Parathyroid adenoma (tissue), 2 donors: ENCODE results near the gene TOMM70.
"Not testable (repeated sequence)": the region's sequence is repeated elsewhere in the genome, so short reads cannot be mapped to it uniquely, and the experiment has no call there.

Source experiments
- H2AFZ ChIP-seq: fragments of 300-600 bp; sonication (generic); one replicate; pipeline ENCODE4 v1.7.0; 2017; ENCODE audit warnings: antibody characterized with exemption, mild to moderate bottlenecking
- H3K27ac ChIP-seq: fragments of 300-600 bp; sonication (generic); one replicate; pipeline ENCODE4 v1.7.0; 2017
- H3K27me3 ChIP-seq: fragments of 300-600 bp; sonication (generic); one replicate; pipeline ENCODE4 v1.7.0; 2017; ENCODE audit warnings: low read length; ENCODE audit not compliant: control insufficient read depth, insufficient read depth
- H3K36me3 ChIP-seq: fragments of 300-600 bp; sonication (generic); one replicate; pipeline ENCODE4 v1.7.0; 2017; ENCODE audit warnings: low read length; ENCODE audit not compliant: control insufficient read depth, insufficient read depth
- H3K4me1 ChIP-seq: fragments of 300-600 bp; sonication (generic); one replicate; pipeline ENCODE4 v1.7.0; 2017; ENCODE audit warnings: control low read depth
- H3K4me2 ChIP-seq: fragments of 300-600 bp; sonication (generic); one replicate; pipeline ENCODE4 v1.7.0; 2017; ENCODE audit warnings: low read length
- H3K4me3 ChIP-seq: fragments of 300-600 bp; sonication (generic); one replicate; pipeline ENCODE4 v1.7.0; 2017; ENCODE audit warnings: low read depth, low read length
- H3K79me2 ChIP-seq: fragments of 300-600 bp; sonication (generic); one replicate; pipeline ENCODE4 v1.7.0; 2017; ENCODE audit warnings: control low read depth
- H3K9ac ChIP-seq: fragments of 300-600 bp; sonication (generic); one replicate; pipeline ENCODE4 v1.7.0; 2017; ENCODE audit warnings: mild to moderate bottlenecking
- H3K9me3 ChIP-seq: fragments of 300-600 bp; sonication (generic); one replicate; pipeline ENCODE4 v1.7.0; 2017; ENCODE audit warnings: low read length; ENCODE audit not compliant: control insufficient read depth
- TF ChIP-seq, protein P1 (sequence below): fragments of 300-600 bp; sonication (generic); IDR thresholded peaks from one replicate; pipeline ENCODE4 v1.7.0; 2017; ENCODE audit warnings: antibody characterized with exemption, mild to moderate bottlenecking
- donor health status: primary hyperparathyroidism.

Gene TOMM70

DNA sequence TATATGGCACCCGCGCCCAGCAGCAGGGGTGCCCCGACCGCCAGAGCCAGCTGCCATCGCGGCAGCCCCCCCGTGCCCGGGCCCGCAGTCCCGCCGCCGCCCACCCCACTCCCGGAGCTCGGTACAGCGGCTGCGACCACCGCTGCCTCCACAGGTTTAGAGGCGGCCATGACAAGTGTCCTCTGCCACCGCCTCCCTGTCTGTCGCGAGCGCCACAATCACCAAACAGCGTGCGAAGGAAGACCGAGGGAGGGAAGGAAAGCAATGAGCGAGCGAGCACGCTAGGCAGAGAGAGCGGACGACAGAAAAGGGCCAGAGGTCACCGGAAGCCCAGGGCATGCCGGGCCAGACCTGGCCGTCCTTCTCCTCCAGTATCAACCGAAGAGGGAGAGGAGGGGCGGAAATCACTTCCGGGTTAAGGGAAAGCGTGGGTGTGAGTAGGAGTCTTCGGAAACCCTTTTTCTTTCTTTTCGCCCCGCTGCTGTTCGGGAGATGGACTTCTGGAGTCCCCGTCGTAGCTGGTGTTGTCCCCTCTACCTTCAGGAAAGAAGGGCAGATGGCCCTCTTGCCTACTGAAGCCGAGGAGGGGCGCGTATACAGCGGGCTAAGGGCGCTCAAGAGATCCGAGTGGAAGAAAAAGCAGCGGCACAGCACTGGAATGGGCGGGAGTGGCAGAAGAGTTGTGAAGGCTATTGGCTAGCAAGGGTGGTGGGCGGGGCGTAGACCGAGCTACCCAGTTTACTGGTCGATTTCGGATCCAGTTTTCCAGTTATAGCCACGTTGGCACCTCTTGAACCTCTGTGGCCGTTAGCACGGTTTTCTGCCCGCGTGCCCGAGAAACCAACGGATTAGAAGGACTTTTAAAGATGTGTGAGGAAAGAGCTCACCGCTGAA, at the start of gene TOMM70, which contains the start of gene LNP1:
TSS of gene TOMM70 (minus strand) at position 310 of the 894 bp plus-strand sequence. CDS start at position 170, 140 bp downstream.
TSS of gene LNP1 (plus strand) at position 760 of the 894 bp plus-strand sequence. CDS start 28,191 bp downstream, outside the sequence.
- Histone ChIP-seq H3K9ac (peak within 1 kb of the TSS; percentile 91), H2AFZ (peak within 1 kb of the TSS; percentile 95), H3K27me3 (no peaks in the 10 kb centered on the region), H3K27ac (peak within 1 kb of the TSS; percentile 88), H3K9me3 (no peaks in the 10 kb centered on the region), H3K4me1 (peaks cover 12% of the 10 kb centered on the region), H3K79me2 (peaks cover 34% of the 10 kb centered on the region), H3K36me3 (no peaks in the 10 kb centered on the region), H3K4me3 (peak within 1 kb of the TSS; percentile 97), H3K4me2 (peak within 1 kb of the TSS; percentile 95)
- TF ChIP-seq, protein P1, sequence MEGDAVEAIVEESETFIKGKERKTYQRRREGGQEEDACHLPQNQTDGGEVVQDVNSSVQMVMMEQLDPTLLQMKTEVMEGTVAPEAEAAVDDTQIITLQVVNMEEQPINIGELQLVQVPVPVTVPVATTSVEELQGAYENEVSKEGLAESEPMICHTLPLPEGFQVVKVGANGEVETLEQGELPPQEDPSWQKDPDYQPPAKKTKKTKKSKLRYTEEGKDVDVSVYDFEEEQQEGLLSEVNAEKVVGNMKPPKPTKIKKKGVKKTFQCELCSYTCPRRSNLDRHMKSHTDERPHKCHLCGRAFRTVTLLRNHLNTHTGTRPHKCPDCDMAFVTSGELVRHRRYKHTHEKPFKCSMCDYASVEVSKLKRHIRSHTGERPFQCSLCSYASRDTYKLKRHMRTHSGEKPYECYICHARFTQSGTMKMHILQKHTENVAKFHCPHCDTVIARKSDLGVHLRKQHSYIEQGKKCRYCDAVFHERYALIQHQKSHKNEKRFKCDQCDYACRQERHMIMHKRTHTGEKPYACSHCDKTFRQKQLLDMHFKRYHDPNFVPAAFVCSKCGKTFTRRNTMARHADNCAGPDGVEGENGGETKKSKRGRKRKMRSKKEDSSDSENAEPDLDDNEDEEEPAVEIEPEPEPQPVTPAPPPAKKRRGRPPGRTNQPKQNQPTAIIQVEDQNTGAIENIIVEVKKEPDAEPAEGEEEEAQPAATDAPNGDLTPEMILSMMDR = no peak

DNA sequence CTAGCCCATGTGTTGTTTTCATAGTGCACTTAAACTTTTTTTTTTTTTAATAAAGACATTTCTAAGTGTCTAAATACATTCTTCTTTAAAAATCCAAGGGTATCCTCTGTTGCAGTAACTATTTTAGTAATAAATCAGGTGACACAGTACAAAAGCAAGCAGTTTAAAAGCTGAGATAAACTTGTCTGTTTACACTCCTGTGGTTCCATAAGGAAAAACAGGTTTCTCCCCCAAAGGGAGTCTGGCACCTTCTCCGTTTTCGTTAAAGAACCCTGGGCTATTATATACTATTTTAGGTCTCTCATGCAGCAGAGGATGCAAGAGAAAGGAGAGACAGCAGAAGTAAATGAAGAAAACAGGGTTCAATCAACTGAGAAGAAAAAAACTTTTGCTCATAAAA, 48.3 kb upstream of the TOMM70 start:
- Histone ChIP-seq H3K27me3 (no peaks in the 10 kb centered on the region), H2AFZ (no peak overlapping the region), H3K36me3 (no peaks in the 10 kb centered on the region), H3K27ac (no peak overlapping the region), H3K4me2 (no peak overlapping the region), H3K4me1 (no peaks in the 10 kb centered on the region), H3K4me3 (no peak overlapping the region), H3K9ac (no peak overlapping the region), H3K79me2 (no peaks in the 10 kb centered on the region), H3K9me3 (no peaks in the 10 kb centered on the region)
- TF ChIP-seq, protein P1 = no peak

DNA sequence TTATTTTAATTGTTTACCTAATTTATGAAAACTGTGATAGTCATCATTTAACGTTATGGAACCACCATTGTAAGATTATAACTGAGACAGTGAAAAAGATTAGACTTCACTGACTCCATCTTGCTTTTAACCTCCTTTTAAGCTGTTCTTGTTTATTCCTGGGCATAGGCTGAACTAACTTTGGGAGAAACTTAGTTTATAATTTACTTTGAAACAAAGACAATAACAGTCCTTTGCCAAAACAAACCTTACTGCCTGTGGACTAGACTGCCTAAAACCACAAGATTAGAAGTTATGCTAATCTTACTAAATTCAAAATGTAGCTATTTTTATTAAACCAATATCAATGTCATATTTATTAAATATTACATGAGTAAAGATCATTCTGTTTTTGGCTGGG, 47.2 kb upstream of the TOMM70 start:
- Histone ChIP-seq H3K4me2 (no peak overlapping the region), H3K9me3 (no peaks in the 10 kb centered on the region), H3K4me3 (no peak overlapping the region), H3K4me1 (no peaks in the 10 kb centered on the region), H3K36me3 (no peaks in the 10 kb centered on the region), H2AFZ (no peak overlapping the region), H3K9ac (no peak overlapping the region), H3K27ac (no peak overlapping the region), H3K27me3 (no peaks in the 10 kb centered on the region), H3K79me2 (no peaks in the 10 kb centered on the region)
- TF ChIP-seq, protein P1 = no peak

DNA sequence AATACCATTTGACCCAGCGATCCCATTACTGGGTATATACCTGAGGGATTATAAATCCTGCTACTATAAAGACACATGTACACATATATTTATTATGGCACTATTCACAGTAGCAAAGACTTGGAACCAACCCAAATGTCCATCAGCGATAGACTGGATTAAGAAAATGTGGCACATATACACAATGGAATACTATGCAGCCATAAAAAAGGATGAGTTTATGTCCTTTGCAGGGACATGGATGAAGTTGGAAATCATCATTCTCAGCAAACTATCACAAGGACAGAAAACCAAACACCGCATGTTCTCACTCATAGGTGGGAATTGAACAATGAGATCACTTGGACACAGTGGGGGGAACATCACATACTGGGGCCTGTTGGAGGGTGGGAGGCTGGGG, 46.2 kb upstream of the TOMM70 start:
- H3K4me2 ChIP-seq, H3K4me3 ChIP-seq, H3K9me3 ChIP-seq, H3K27ac ChIP-seq, H3K9ac ChIP-seq, H2AFZ ChIP-seq, H3K4me1 ChIP-seq, H3K36me3 ChIP-seq, H3K79me2 ChIP-seq, H3K27me3 ChIP-seq: not testable (repeated sequence)

DNA sequence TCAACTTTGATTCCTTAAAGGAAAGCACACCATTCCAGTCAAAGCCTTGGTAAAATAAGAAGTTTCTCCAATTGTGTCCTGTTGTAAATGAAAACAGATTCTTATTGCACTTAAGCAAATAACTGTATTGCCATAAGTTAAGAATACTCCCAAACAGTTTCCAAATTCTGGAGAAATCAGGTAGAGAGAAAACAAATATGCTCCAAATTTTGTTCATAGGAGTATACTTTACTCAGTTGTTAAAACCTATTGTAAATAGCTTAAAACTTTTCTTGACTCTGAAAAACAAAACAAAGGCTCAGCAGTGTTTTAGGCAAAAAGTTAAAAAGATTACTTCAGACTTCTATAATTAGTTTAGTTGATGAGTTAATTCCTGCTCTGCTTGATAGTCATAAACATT, 42.8 kb upstream of the TOMM70 start:
- H3K4me2 ChIP-seq = no peak overlapping the region
- TF ChIP-seq, protein P1 = no peak

More for the DNA sequence above, 42.8 kb upstream of the TOMM70 start:
- Histone ChIP-seq H2AFZ (no peak overlapping the region), H3K36me3 (no peaks in the 10 kb centered on the region), H3K9me3 (no peaks in the 10 kb centered on the region), H3K9ac (no peak overlapping the region), H3K27me3 (no peaks in the 10 kb centered on the region), H3K27ac (no peak overlapping the region), H3K4me3 (no peak overlapping the region), H3K79me2 (no peaks in the 10 kb centered on the region), H3K4me1 (no peaks in the 10 kb centered on the region)
